ENCODE results near the gene ANXA2. TPM values are rescaled to one million over a fixed set of nuclear protein-coding genes. Genes with fewer than 3 reads are reported as not detected.
"Not testable (repeated sequence)": the region's sequence is repeated elsewhere in the genome, so short reads cannot be mapped to it uniquely, and the experiment has no call there.

Gene ANXA2
- total RNA-seq, 1 donor, result 3,136 TPM

GRCh38 chr15:60363087-60363549, 34.7 kb downstream of the ANXA2 start:
- TF ChIP-seq CTCF (IDR thresholded peaks at IDR 0.05; ENCODE audit: insufficient read depth, low read length), result no peak
- no peak for DNase-seq (ENCODE audit: low read depth)
- H3K4me3 ChIP-seq (ENCODE audit: low read depth, low read length), result no peak overlapping the region

DNA sequence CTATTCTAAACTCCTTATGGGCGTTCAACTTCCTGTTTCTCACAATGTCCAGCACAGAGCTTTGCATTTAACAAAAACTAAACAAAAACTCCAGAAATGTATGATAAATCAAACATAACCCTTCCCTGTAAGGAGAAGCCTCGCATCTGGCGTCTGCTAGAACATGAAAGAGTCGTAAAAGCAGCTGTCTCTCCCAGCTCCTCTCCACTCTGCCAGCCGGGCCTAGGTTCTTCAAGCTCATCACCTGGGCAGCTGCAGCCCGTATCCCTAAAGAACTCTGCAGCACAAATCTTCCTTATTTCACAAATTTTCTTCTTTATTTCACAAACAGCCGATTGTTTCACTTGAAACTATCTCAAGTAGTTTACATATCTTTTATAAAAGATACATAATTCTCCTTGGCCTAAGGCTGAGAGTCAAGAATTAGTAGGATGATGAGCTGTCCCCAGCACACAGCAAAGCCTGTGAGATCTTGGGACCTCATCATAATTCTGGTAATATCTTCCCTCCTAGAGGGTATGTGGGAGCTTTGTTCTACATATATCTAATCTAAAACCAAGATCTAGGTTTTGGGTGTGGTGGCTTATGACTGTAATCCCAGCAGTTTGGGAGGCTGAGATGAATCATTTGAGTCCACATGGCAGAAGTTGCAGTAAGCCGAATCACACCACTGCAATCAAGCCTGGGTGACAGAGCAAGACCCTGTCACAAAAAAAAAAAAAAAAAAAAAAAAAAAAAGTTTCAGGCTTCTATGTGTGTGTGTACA, 35.3 kb downstream of the ANXA2 start:
- H3K4me3 ChIP-seq (ENCODE audit: low read depth, low read length), result no peak overlapping the region
- DNase-seq (ENCODE audit: low read depth), result peak; percentile 93
- no peak for TF ChIP-seq CTCF (IDR thresholded peaks at IDR 0.05; ENCODE audit: insufficient read depth, low read length)

- not testable (repeated sequence) for H3K4me3 ChIP-seq (ENCODE audit: low read depth, low read length)
- TF ChIP-seq CTCF (IDR thresholded peaks at IDR 0.05; ENCODE audit: insufficient read depth, low read length), result peak; percentile 68
- peak; percentile 82 for DNase-seq (ENCODE audit: low read depth)
Observed at GRCh38 chr15:60359738-60360137, 38.0 kb downstream of the ANXA2 start.

- no peak overlapping the region for H3K4me3 ChIP-seq (ENCODE audit: low read depth, low read length)
- no peak for TF ChIP-seq CTCF (IDR thresholded peaks at IDR 0.05; ENCODE audit: insufficient read depth, low read length)
- DNase-seq (ENCODE audit: low read depth), result peak; percentile 85
Observed at GRCh38 chr15:60358935-60359682, 38.7 kb downstream of the ANXA2 start.

GRCh38 chr15:60356832-60357231, 41.0 kb downstream of the ANXA2 start:
- DNase-seq (ENCODE audit: low read depth), result no peak
- no peak for TF ChIP-seq CTCF (IDR thresholded peaks at IDR 0.05; ENCODE audit: insufficient read depth, low read length)

DNA sequence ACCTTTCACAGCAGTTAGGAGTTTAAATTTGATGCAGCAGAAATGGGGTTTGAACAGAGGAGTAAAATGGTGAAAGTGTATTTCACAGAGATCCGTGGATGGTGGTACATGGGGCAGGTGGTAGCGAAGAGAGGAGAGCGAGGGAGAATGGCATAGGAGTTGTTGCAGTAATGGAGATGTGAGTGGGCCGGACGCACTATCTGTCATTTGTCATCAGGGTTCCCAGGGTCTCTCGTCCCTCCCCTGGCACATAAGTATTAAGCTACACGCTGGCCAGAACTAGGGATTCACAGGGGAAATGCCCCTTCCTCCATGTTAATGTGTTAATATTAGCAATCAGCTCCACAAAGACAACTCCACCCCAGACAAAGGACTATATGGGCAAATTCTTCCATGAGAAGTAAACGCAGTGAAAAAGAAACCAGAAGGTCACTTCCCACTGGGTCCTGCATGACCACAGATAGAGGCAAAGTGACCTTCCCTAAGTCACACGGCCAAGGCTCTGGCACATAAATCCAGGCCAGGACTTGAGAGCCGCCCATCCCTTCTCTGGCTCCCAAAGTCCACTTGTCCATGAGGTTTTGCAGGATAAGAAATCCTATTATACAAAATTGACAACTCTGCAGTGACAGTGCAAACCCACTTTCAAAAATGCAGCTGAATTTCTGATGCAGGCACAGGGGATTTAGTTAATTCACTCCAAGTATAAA, 42.5 kb downstream of the ANXA2 start:
- no peak for DNase-seq (ENCODE audit: low read depth)
- no peak for TF ChIP-seq CTCF (IDR thresholded peaks at IDR 0.05; ENCODE audit: insufficient read depth, low read length)
- no peak overlapping the region for H3K4me3 ChIP-seq (ENCODE audit: low read depth, low read length)

More at GRCh38 chr15:60356832-60357231, 41.0 kb downstream of the ANXA2 start:
- no peak overlapping the region for H3K4me3 ChIP-seq (ENCODE audit: low read depth, low read length)
